ENCODE data around the gene ACBD7. TPM values are rescaled to one million over a fixed set of nuclear protein-coding genes. Genes with fewer than 3 reads are reported as not detected.

The ACBD7 gene
- total RNA-seq, 2 experiments from 2014 or later: 0.19 to 0.47 TPM

DNA sequence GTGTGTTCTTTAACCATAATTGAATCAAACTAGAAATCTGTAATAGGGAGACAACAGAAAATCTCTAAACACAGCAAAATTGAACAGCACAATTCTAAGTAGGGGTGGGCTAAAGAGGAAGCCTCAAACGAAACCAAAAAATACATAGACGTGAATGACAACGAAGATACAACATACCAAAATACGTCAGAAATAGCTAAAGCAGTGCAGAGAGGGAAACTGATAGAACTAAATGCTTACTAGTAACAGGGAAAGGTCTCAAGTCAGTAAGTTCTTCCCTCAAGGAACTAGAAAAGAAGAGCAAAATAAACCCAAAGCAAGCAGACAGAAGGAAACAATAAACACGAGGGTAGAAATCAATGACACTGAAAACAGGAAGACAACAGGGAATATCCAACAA lies 27.6 kb upstream of the ACBD7 start:
- Mint-ChIP-seq H3K27ac (no peak overlapping the region), H3K9me3 (no peaks in the 10 kb centered on the region), H3K27me3 (no peaks in the 10 kb centered on the region), H3K36me3 (ENCODE audit: low read depth) (peaks cover 21% of the 10 kb centered on the region), H3K4me3 (no peak overlapping the region), H3K4me1 (ENCODE audit: low read depth) (peaks cover 9% of the 10 kb centered on the region)
- CTCF ChIA-PET: interaction anchor here (1.2 kb wide), 1 partner anchor 10 kb away, joined by 3 read pairs; no protein-coding TSS in a partner anchor
- Histone ChIP-seq H3K4me3 (ENCODE audit: low read length) (no peak overlapping the region), H3K27me3 (ENCODE audit: control insufficient read depth in 1 of 2, insufficient read depth in 2 of 2, low read length in 2 of 2) (no peaks in the 10 kb centered on the region), H3K9me3 (ENCODE audit: control insufficient read depth in 1 of 2, insufficient read depth in 1 of 2, low read length in 2 of 2) (no peaks in the 10 kb centered on the region), H3K27ac (ENCODE audit: low read depth in 1 of 2, low read length in 2 of 2) (no peak overlapping the region), H3K4me1 (ENCODE audit: insufficient read depth, low read length) (no peaks in the 10 kb centered on the region), H3K36me3 (ENCODE audit: insufficient read depth, low read length) (peaks cover 78% of the 10 kb centered on the region)
- ATAC-seq (ENCODE audit: poor library complexity): no peak
- POLR2A ChIA-PET: no interaction called here
- intact Hi-C loops (cut with DNase I, micrococcal nuclease): no loop called here
- DNase-seq: no peak
- TF ChIP-seq, protein P1, sequence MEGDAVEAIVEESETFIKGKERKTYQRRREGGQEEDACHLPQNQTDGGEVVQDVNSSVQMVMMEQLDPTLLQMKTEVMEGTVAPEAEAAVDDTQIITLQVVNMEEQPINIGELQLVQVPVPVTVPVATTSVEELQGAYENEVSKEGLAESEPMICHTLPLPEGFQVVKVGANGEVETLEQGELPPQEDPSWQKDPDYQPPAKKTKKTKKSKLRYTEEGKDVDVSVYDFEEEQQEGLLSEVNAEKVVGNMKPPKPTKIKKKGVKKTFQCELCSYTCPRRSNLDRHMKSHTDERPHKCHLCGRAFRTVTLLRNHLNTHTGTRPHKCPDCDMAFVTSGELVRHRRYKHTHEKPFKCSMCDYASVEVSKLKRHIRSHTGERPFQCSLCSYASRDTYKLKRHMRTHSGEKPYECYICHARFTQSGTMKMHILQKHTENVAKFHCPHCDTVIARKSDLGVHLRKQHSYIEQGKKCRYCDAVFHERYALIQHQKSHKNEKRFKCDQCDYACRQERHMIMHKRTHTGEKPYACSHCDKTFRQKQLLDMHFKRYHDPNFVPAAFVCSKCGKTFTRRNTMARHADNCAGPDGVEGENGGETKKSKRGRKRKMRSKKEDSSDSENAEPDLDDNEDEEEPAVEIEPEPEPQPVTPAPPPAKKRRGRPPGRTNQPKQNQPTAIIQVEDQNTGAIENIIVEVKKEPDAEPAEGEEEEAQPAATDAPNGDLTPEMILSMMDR (IDR thresholded peaks at IDR 0.05): no peak

DNA sequence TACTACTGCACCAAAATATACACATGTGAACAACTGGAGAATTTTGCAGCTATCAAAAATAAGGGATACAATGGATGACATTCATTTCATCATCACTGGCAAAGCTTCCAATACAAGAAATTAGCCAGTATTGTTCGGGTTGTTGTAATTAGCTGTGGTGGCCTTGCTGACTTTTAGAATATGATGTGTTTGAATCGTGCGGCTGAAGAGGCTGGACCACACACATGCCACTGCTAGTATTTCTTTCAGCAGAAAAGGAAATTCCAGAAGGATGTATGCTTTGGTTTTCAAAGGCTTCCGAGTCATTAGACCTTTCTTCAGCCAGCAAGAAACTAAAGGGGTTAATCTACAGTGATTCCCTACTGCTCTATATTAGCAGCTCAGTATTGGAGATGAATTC lies 25.2 kb upstream of the ACBD7 start:
- Histone ChIP-seq H3K27me3 (ENCODE audit: control insufficient read depth in 1 of 2, insufficient read depth in 2 of 2, low read length in 2 of 2) (no peaks in the 10 kb centered on the region), H3K9me3 (ENCODE audit: control insufficient read depth in 1 of 2, insufficient read depth in 1 of 2, low read length in 2 of 2) (no peaks in the 10 kb centered on the region), H3K27ac (ENCODE audit: low read depth in 1 of 2, low read length in 2 of 2) (no peak overlapping the region), H3K4me3 (ENCODE audit: low read length) (no peak overlapping the region), H3K4me1 (ENCODE audit: insufficient read depth, low read length) (no peaks in the 10 kb centered on the region), H3K36me3 (ENCODE audit: insufficient read depth, low read length) (peaks cover 77% of the 10 kb centered on the region)
- ChIA-PET CTCF (no interaction called here), POLR2A (interaction anchor here (0.7 kb wide), 1 partner anchor 343 kb away, joined by 3 read pairs; no protein-coding TSS in a partner anchor)
- intact Hi-C loops (cut with DNase I, micrococcal nuclease): no loop called here
- H3K4me3 Mint-ChIP-seq: no peak overlapping the region
- TF ChIP-seq, protein P1 (IDR thresholded peaks at IDR 0.05): no peak
- ATAC-seq (ENCODE audit: poor library complexity) (no peak), DNase-seq (no peak)
- no peak overlapping the region for H3K27ac Mint-ChIP-seq
- no peaks in the 10 kb centered on the region for H3K27me3 Mint-ChIP-seq
- H3K4me1 Mint-ChIP-seq (ENCODE audit: low read depth): peaks cover 9% of the 10 kb centered on the region
- H3K36me3 Mint-ChIP-seq (ENCODE audit: low read depth): peaks cover 33% of the 10 kb centered on the region
- H3K9me3 Mint-ChIP-seq: no peaks in the 10 kb centered on the region

DNA sequence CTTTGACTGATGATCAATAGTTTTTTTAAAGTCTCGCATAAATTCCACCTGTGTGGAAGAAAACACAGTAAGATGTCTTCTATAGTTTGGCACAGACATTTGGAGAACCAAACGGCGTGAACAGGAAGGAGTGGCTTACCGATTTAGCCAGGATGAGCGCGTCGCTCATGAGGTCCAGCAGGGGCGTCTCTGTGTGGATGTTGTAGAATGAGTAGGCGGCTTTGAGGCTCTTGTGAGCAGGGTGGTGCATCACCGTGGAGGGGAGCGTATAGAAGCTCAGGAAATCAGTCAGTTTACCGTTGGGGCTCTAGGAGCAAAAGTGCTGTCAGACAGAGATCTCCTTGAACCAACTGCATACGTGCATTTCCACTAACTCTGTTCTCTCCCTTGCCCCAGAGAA lies 24.1 kb upstream of the ACBD7 start:
- Mint-ChIP-seq H3K4me1 (ENCODE audit: low read depth) (peaks cover 9% of the 10 kb centered on the region), H3K27me3 (no peaks in the 10 kb centered on the region), H3K9me3 (no peaks in the 10 kb centered on the region), H3K36me3 (ENCODE audit: low read depth) (peaks cover 44% of the 10 kb centered on the region), H3K4me3 (no peak overlapping the region), H3K27ac (peak overlapping the region; percentile 75)
- POLR2A ChIA-PET: no interaction called here
- no peak overlapping the region for H3K27ac ChIP-seq (ENCODE audit: low read depth in 1 of 2, low read length in 2 of 2)
- no peaks in the 10 kb centered on the region for H3K9me3 ChIP-seq (ENCODE audit: control insufficient read depth in 1 of 2, insufficient read depth in 1 of 2, low read length in 2 of 2)
- no peak overlapping the region for H3K4me3 ChIP-seq (ENCODE audit: low read length)
- CTCF ChIA-PET: no interaction called here
- TF ChIP-seq, protein P1 (IDR thresholded peaks at IDR 0.05): no peak
- no peak for DNase-seq
- no peaks in the 10 kb centered on the region for H3K27me3 ChIP-seq (ENCODE audit: control insufficient read depth in 1 of 2, insufficient read depth in 2 of 2, low read length in 2 of 2)
- no peaks in the 10 kb centered on the region for H3K4me1 ChIP-seq (ENCODE audit: insufficient read depth, low read length)
- peaks cover 72% of the 10 kb centered on the region for H3K36me3 ChIP-seq (ENCODE audit: insufficient read depth, low read length)
- peak; percentile 73 for ATAC-seq (ENCODE audit: poor library complexity)
- intact Hi-C loops (cut with DNase I, micrococcal nuclease): no loop called here
